HEK293 (cell line): ENCODE measurements around the gene PKN3.
A peak's percentile ranks its signal among the peaks of the same experiment; 100 is the strongest.

ENCODE experiments used
- CTCF ChIP-seq: fragments of 450-650 bp; formaldehyde crosslinking; IDR thresholded peaks from 2 replicates; pipeline ENCODE4 v1.5.1; 2016; ENCODE audit warnings: missing biosample characterization, missing genetic modification characterization
- GFI1B ChIP-seq: fragments of 450-650 bp; formaldehyde crosslinking; IDR thresholded peaks from 2 replicates; pipeline ENCODE4 v1.5.1; 2016; ENCODE audit warnings: missing biosample characterization, missing genetic modification characterization
- MYNN ChIP-seq: fragments of 450-650 bp; formaldehyde crosslinking; IDR thresholded peaks from 2 replicates; pipeline ENCODE4 v1.5.1; 2016; ENCODE audit warnings: missing biosample characterization, missing genetic modification characterization, borderline replicate concordance
- RBAK ChIP-seq: fragments of 450-650 bp; formaldehyde crosslinking; IDR thresholded peaks from 2 replicates; pipeline ENCODE4 v1.5.1; 2016; ENCODE audit warnings: missing biosample characterization, missing genetic modification characterization
- REPIN1 ChIP-seq: fragments of 450-650 bp; formaldehyde crosslinking; IDR thresholded peaks from 2 replicates; pipeline ENCODE4 v1.5.1; 2017; ENCODE audit warnings: missing biosample characterization, missing genetic modification characterization, low read depth
- ZFP3 ChIP-seq: fragments of 450-650 bp; formaldehyde crosslinking; IDR thresholded peaks from 2 replicates; pipeline ENCODE4 v1.5.1; 2016; ENCODE audit warnings: low read depth, missing biosample characterization, missing genetic modification characterization
- ZNF132 ChIP-seq: fragments of 450-650 bp; formaldehyde crosslinking; IDR thresholded peaks from 2 replicates; pipeline ENCODE4 v1.5.1; 2017; ENCODE audit warnings: missing biosample characterization, missing genetic modification characterization, borderline replicate concordance
- ZNF140 ChIP-seq: fragments of 450-650 bp; formaldehyde crosslinking; IDR thresholded peaks from 2 replicates; pipeline ENCODE4 v1.5.1; 2016; ENCODE audit warnings: missing biosample characterization, missing genetic modification characterization
- ZNF146 ChIP-seq: fragments of 450-650 bp; formaldehyde crosslinking; IDR thresholded peaks from 2 replicates; pipeline ENCODE4 v1.5.1; 2016; ENCODE audit warnings: missing biosample characterization, missing genetic modification characterization
- ZNF23 ChIP-seq: fragments of 450-650 bp; formaldehyde crosslinking; IDR thresholded peaks from 2 replicates; pipeline ENCODE4 v1.5.1; 2016; ENCODE audit warnings: missing biosample characterization, missing genetic modification characterization, borderline replicate concordance
- ZNF324 ChIP-seq: fragments of 450-650 bp; formaldehyde crosslinking; IDR thresholded peaks from 2 replicates; pipeline ENCODE4 v1.5.1; 2016; ENCODE audit warnings: missing biosample characterization, missing genetic modification characterization
- ZNF335 ChIP-seq: fragments of 450-650 bp; formaldehyde crosslinking; conservative IDR thresholded peaks from 2 replicates; pipeline ENCODE4 v1.5.1; 2016; ENCODE audit warnings: missing biosample characterization, missing genetic modification characterization
- ZNF350 ChIP-seq: fragments of 450-650 bp; formaldehyde crosslinking; IDR thresholded peaks from 2 replicates; pipeline ENCODE4 v1.5.0; 2017; ENCODE audit warnings: missing biosample characterization, mild to moderate bottlenecking, missing genetic modification characterization
- ZNF362 ChIP-seq: fragments of 450-650 bp; formaldehyde crosslinking; IDR thresholded peaks from 2 replicates; pipeline ENCODE4 v1.5.1; 2016; ENCODE audit warnings: missing biosample characterization, missing genetic modification characterization
- ZNF366 ChIP-seq: fragments of 450-650 bp; formaldehyde crosslinking; conservative IDR thresholded peaks from 2 replicates; pipeline ENCODE4 v1.5.1; 2016; ENCODE audit warnings: missing biosample characterization, missing genetic modification characterization
- ZNF404 ChIP-seq: fragments of 450-650 bp; formaldehyde crosslinking; IDR thresholded peaks from 2 replicates; pipeline ENCODE4 v1.5.1; 2017; ENCODE audit warnings: missing biosample characterization, missing genetic modification characterization
- ZNF488 ChIP-seq: fragments of 450-650 bp; formaldehyde crosslinking; IDR thresholded peaks from 2 replicates; pipeline ENCODE4 v1.5.1; 2016; ENCODE audit warnings: missing biosample characterization, missing genetic modification characterization
- ZNF510 ChIP-seq: fragments of 450-650 bp; formaldehyde crosslinking; IDR thresholded peaks from 2 replicates; pipeline ENCODE4 v1.5.1; 2018; ENCODE audit warnings: mild to moderate bottlenecking, missing genetic modification characterization, missing biosample characterization; ENCODE audit not compliant: insufficient replicate concordance
- ZNF513 ChIP-seq: fragments of 450-650 bp; IDR thresholded peaks from 2 replicates; pipeline ENCODE4 v1.5.1; 2018; ENCODE audit warnings: missing biosample characterization, missing genetic modification characterization
- ZNF521 ChIP-seq: fragments of 450-650 bp; formaldehyde crosslinking; IDR thresholded peaks from 2 replicates; pipeline ENCODE4 v1.5.1; 2017; ENCODE audit warnings: missing biosample characterization, mild to moderate bottlenecking, missing genetic modification characterization
- ZNF529 ChIP-seq: fragments of 450-650 bp; formaldehyde crosslinking; IDR thresholded peaks from 2 replicates; pipeline ENCODE4 v1.5.1; 2017; ENCODE audit warnings: missing genetic modification characterization, missing biosample characterization; ENCODE audit not compliant: insufficient replicate concordance
- ZNF548 ChIP-seq: fragments of 450-650 bp; formaldehyde crosslinking; IDR thresholded peaks from 2 replicates; pipeline ENCODE4 v1.5.1; 2016; ENCODE audit warnings: missing biosample characterization, missing genetic modification characterization
- ZNF558 ChIP-seq: fragments of 450-650 bp; formaldehyde crosslinking; IDR thresholded peaks from 2 replicates; pipeline ENCODE4 v1.5.1; 2016; ENCODE audit warnings: missing biosample characterization, missing genetic modification characterization
- ZNF580 ChIP-seq: fragments of 450-650 bp; formaldehyde crosslinking; IDR thresholded peaks from 2 replicates; pipeline ENCODE4 v1.5.1; 2016; ENCODE audit warnings: missing biosample characterization, missing genetic modification characterization
- ZNF660 ChIP-seq: fragments of 450-650 bp; IDR thresholded peaks from 2 replicates; pipeline ENCODE4 v1.5.1; 2018; ENCODE audit warnings: missing biosample characterization, mild to moderate bottlenecking, missing genetic modification characterization
- ZNF785 ChIP-seq: fragments of 450-650 bp; formaldehyde crosslinking; IDR thresholded peaks from 2 replicates; pipeline ENCODE4 v1.5.1; 2016; ENCODE audit warnings: missing biosample characterization, missing genetic modification characterization
- ZNF791 ChIP-seq: fragments of 450-650 bp; formaldehyde crosslinking; IDR thresholded peaks from 2 replicates; pipeline ENCODE4 v1.5.1; 2016; ENCODE audit warnings: missing biosample characterization, missing genetic modification characterization
- ZNF792 ChIP-seq: fragments of 450-650 bp; formaldehyde crosslinking; IDR thresholded peaks from 2 replicates; pipeline ENCODE4 v1.5.1; 2016; ENCODE audit warnings: missing biosample characterization, missing genetic modification characterization
- ZNF843 ChIP-seq: fragments of 450-650 bp; formaldehyde crosslinking; IDR thresholded peaks from 2 replicates; pipeline ENCODE4 v1.5.1; 2016; ENCODE audit warnings: missing biosample characterization, missing genetic modification characterization
- ZSCAN16 ChIP-seq: fragments of 450-650 bp; formaldehyde crosslinking; IDR thresholded peaks from 2 replicates; pipeline ENCODE4 v1.5.1; 2016; ENCODE audit warnings: missing biosample characterization, missing genetic modification characterization
- TF ChIP-seq, protein P1 (sequence below): fragments of 450-650 bp; formaldehyde crosslinking; IDR thresholded peaks from 2 replicates; pipeline ENCODE4 v1.5.1; 2016; ENCODE audit warnings: missing biosample characterization, missing genetic modification characterization
- TF ChIP-seq, protein P2 (sequence below): fragments of 450-650 bp; formaldehyde crosslinking; IDR thresholded peaks from 2 replicates; pipeline ENCODE4 v1.5.1; 2016; ENCODE audit warnings: missing biosample characterization, missing genetic modification characterization

Gene PKN3

DNA sequence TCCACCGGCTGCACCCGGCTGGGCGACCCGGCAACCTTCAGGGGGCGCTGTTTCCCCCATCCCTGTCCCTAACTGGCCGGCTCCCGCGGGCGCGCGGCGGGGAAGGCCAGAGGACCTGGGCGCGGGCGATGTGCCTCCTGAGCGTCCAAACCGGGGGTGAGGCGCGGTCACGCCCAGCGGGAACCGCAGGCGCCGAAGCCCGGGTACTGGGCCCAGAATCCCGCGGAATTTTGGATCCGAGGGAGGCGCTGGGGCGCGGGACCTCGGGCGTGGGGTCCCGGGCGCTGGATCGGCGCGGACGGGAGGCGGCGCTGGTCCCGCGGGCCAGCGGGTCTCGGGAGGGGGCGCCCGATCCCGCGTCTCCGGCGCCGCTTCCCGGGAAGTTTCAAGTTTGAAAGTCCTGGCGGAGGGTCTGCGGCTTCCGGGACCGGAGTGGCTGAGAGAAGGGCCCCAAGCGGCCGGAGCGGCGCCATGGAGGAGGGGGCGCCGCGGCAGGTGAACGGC is at the start of gene PKN3 (continued):
- TF ChIP-seq ZNF513 (tag by site-specific recombination) (no peak), ZNF521 (tag by site-specific recombination) (no peak), ZNF362 (tag by site-specific recombination) (no peak), ZNF843 (tag by site-specific recombination) (no peak), ZFP3 (tag by site-specific recombination) (no peak), ZNF785 (tag by site-specific recombination) (no peak), ZNF146 (no peak), REPIN1 (tag by site-specific recombination) (no peak), ZNF488 (no peak), RBAK (tag by site-specific recombination) (no peak), ZNF23 (tag by site-specific recombination) (no peak), GFI1B (tag by site-specific recombination) (no peak), ZNF791 (no peak), ZNF510 (tag by site-specific recombination) (no peak), ZNF548 (tag by site-specific recombination) (no peak), MYNN (tag by site-specific recombination) (no peak), ZNF580 (tag by site-specific recombination) (no peak), ZNF366 (no peak), ZNF558 (tag by site-specific recombination) (peak; percentile 11; the same call in 1 of the 2 replicates), ZNF335 (tag by site-specific recombination) (no peak; the same call in none of the 2 replicates), ZNF529 (tag by site-specific recombination) (no peak), ZSCAN16 (tag by site-specific recombination) (no peak), ZNF792 (no peak), CTCF (tag by site-specific recombination) (peak; percentile 94), ZNF140 (tag by site-specific recombination) (no peak), ZNF660 (tag by site-specific recombination) (peak; percentile 92), ZNF350 (tag by site-specific recombination) (no peak), ZNF324 (peak; percentile 61; the same call in 1 of the 2 replicates), ZNF132 (no peak), ZNF404 (tag by site-specific recombination) (no peak)
- TF ChIP-seq, protein P1, sequence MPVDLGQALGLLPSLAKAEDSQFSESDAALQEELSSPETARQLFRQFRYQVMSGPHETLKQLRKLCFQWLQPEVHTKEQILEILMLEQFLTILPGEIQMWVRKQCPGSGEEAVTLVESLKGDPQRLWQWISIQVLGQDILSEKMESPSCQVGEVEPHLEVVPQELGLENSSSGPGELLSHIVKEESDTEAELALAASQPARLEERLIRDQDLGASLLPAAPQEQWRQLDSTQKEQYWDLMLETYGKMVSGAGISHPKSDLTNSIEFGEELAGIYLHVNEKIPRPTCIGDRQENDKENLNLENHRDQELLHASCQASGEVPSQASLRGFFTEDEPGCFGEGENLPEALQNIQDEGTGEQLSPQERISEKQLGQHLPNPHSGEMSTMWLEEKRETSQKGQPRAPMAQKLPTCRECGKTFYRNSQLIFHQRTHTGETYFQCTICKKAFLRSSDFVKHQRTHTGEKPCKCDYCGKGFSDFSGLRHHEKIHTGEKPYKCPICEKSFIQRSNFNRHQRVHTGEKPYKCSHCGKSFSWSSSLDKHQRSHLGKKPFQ (tag by site-specific recombination) = no peak
- TF ChIP-seq, protein P2, sequence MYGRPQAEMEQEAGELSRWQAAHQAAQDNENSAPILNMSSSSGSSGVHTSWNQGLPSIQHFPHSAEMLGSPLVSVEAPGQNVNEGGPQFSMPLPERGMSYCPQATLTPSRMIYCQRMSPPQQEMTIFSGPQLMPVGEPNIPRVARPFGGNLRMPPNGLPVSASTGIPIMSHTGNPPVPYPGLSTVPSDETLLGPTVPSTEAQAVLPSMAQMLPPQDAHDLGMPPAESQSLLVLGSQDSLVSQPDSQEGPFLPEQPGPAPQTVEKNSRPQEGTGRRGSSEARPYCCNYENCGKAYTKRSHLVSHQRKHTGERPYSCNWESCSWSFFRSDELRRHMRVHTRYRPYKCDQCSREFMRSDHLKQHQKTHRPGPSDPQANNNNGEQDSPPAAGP (tag by site-specific recombination) = peak; percentile 72; the same call in 1 of the 2 replicates
